ENCODE measurements around the gene ST3GAL3. TPM values are rescaled to one million over a fixed set of nuclear protein-coding genes. Genes with fewer than 3 reads are reported as not detected.

The ST3GAL3 gene
- total and polyA plus RNA-seq, 2 donors (not counting 3 experiments of a cell fraction or from before 2014, with no cell fraction given): 14.3 to 35.8 TPM

DNA sequence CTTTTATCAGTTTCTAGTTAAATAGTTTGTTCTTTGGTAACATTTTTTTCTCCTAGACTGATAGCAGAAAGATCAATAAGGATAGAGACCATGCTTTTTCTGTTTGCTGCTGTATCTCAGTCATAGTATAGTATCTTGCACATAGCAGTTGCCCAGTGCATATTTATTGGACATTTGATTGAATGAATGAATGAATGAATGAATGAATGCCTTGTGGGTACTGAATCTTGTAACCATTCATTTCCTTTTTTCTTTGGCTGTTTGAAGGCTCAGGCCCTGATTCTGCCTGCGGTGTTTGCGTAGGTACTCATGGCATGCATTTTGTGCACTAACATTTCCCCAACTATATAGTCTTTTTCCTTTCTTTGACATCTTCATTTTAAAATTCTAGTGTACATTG is 83.9 kb downstream of the ST3GAL3 start:
- Histone ChIP-seq H3K27me3 (ENCODE audit: control insufficient read depth in 2 of 2, insufficient read depth in 2 of 2, low read length in 2 of 2) (no peaks in the 10 kb centered on the region), H3K27ac (ENCODE audit: insufficient read depth, low read depth, low read length) (no peak overlapping the region), H3K36me3 (ENCODE audit: control insufficient read depth in 2 of 2, extremely low read depth in 1 of 2, insufficient read depth in 2 of 2, low read length in 2 of 2) (no peaks in the 10 kb centered on the region), H4K20me1 (replicated peaks; ENCODE audit: control insufficient read depth, extremely low read depth, insufficient read depth, low read length) (no peaks in the 10 kb centered on the region), H3K4me3 (replicated peaks in 1 of 3; ENCODE audit: insufficient read depth in 1 of 3, low read depth in 1 of 3, low read length in 3 of 3) (no peak overlapping the region), H3K9ac (replicated peaks; ENCODE audit: extremely low read depth, insufficient read depth, low read length) (no peak overlapping the region), H3K9me3 (replicated peaks; ENCODE audit: control insufficient read depth, insufficient read depth, low read length) (no peaks in the 10 kb centered on the region), H3K9me1 (replicated peaks; ENCODE audit: control insufficient read depth, extremely low read depth, insufficient read depth, low read length) (no peaks in the 10 kb centered on the region), H2AFZ (ENCODE audit: low read depth, low read length) (no peak overlapping the region), H3K4me2 (ENCODE audit: insufficient read depth, low read length) (no peak overlapping the region), H3K4me1 (ENCODE audit: control insufficient read depth, extremely low read depth, insufficient read depth, low read length) (peaks cover 6% of the 10 kb centered on the region), H3K79me2 (ENCODE audit: control insufficient read depth, insufficient read depth, low read length) (no peaks in the 10 kb centered on the region)
- dilution Hi-C loops (cut with MboI; ENCODE audit: extremely low pct_ligation_motif_present, low sequenced_read_pairs): no loop called here
- intact Hi-C loops (cut with micrococcal nuclease): no loop called here
- no TSS peak for BruUV-seq (replicated peaks)
- CTCF ChIA-PET: no interaction called here
- FAIRE-seq: no peak
- TF ChIP-seq POLR2A (IDR thresholded peaks at IDR 0.05; ENCODE audit: low read depth, low read length): no peak
- TF ChIP-seq FOS (IDR thresholded peaks at IDR 0.05; ENCODE audit: borderline replicate concordance, insufficient read depth, low read length): no peak
- no peak for TF ChIP-seq POLR2AphosphoS5 (IDR thresholded peaks at IDR 0.05; ENCODE audit: insufficient read depth, low read depth, low read length)
- no peak for DNase-seq (ENCODE audit: low read depth, low spot score)
- POLR2A ChIA-PET: no interaction called here

DNA sequence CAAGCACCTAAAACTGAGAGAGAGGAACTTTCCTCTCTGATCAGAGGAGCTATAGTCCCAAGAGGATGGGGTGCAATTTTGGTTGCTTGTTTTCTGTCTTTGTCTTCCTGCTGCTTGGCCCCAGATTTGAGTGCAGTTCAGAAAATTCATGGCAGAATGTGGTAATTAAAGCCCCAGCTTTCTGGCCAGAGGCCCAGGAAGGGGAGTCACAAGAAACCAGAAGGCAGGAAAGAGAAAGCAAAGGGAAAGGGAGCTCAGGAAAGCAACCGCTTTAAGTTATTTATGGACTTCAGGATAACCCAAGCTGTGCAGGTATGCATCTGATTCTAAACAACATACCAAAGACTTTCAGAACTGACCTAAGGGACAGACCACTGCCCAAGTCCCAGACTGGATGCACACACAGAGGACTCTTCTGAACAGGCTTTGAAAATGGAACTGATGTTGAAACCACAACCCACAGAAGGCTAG is 88.8 kb downstream of the ST3GAL3 start:
- Histone ChIP-seq H3K9me1 (replicated peaks; ENCODE audit: control insufficient read depth, extremely low read depth, insufficient read depth, low read length) (no peaks in the 10 kb centered on the region), H4K20me1 (replicated peaks; ENCODE audit: control insufficient read depth, extremely low read depth, insufficient read depth, low read length) (no peaks in the 10 kb centered on the region), H3K4me3 (replicated peaks in 1 of 3; ENCODE audit: insufficient read depth in 1 of 3, low read depth in 1 of 3, low read length in 3 of 3) (no peak overlapping the region), H2AFZ (ENCODE audit: low read depth, low read length) (no peak overlapping the region), H3K4me2 (ENCODE audit: insufficient read depth, low read length) (no peak overlapping the region), H3K79me2 (ENCODE audit: control insufficient read depth, insufficient read depth, low read length) (no peaks in the 10 kb centered on the region), H3K9ac (replicated peaks; ENCODE audit: extremely low read depth, insufficient read depth, low read length) (no peak overlapping the region), H3K27me3 (ENCODE audit: control insufficient read depth in 2 of 2, insufficient read depth in 2 of 2, low read length in 2 of 2) (no peaks in the 10 kb centered on the region), H3K36me3 (ENCODE audit: control insufficient read depth in 2 of 2, extremely low read depth in 1 of 2, insufficient read depth in 2 of 2, low read length in 2 of 2) (no peaks in the 10 kb centered on the region), H3K27ac (ENCODE audit: insufficient read depth, low read depth, low read length) (no peak overlapping the region), H3K9me3 (replicated peaks; ENCODE audit: control insufficient read depth, insufficient read depth, low read length) (no peaks in the 10 kb centered on the region), H3K4me1 (ENCODE audit: control insufficient read depth, extremely low read depth, insufficient read depth, low read length) (no peaks in the 10 kb centered on the region)
- no TSS peak for BruUV-seq (replicated peaks)
- no peak for TF ChIP-seq GATA2 (IDR thresholded peaks at IDR 0.05; ENCODE audit: insufficient read depth, insufficient read length, low read depth, low read length)
- TF ChIP-seq POLR2AphosphoS5 (IDR thresholded peaks at IDR 0.05; ENCODE audit: insufficient read depth, low read depth, low read length): no peak
- TF ChIP-seq MYC (IDR thresholded peaks at IDR 0.05; ENCODE audit: low read depth, low read length): no peak
- TF ChIP-seq, protein P1, sequence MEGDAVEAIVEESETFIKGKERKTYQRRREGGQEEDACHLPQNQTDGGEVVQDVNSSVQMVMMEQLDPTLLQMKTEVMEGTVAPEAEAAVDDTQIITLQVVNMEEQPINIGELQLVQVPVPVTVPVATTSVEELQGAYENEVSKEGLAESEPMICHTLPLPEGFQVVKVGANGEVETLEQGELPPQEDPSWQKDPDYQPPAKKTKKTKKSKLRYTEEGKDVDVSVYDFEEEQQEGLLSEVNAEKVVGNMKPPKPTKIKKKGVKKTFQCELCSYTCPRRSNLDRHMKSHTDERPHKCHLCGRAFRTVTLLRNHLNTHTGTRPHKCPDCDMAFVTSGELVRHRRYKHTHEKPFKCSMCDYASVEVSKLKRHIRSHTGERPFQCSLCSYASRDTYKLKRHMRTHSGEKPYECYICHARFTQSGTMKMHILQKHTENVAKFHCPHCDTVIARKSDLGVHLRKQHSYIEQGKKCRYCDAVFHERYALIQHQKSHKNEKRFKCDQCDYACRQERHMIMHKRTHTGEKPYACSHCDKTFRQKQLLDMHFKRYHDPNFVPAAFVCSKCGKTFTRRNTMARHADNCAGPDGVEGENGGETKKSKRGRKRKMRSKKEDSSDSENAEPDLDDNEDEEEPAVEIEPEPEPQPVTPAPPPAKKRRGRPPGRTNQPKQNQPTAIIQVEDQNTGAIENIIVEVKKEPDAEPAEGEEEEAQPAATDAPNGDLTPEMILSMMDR (IDR thresholded peaks at IDR 0.05; ENCODE audit: extremely low read depth in 1 of 2, insufficient read depth in 1 of 2, low read depth in 1 of 2, low read length in 2 of 2): no peak
- no peak for TF ChIP-seq EZH2 (IDR thresholded peaks at IDR 0.05; ENCODE audit: borderline replicate concordance, low read depth, low read length, severe bottlenecking)
- TF ChIP-seq, protein P2, sequence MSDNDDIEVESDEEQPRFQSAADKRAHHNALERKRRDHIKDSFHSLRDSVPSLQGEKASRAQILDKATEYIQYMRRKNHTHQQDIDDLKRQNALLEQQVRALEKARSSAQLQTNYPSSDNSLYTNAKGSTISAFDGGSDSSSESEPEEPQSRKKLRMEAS (IDR thresholded peaks at IDR 0.05; ENCODE audit: insufficient read depth, insufficient read length): no peak
- no peak for FAIRE-seq
- POLR2A ChIA-PET: no interaction called here
- DNase-seq (ENCODE audit: low read depth, low spot score): no peak
- dilution Hi-C loops (cut with MboI; ENCODE audit: extremely low pct_ligation_motif_present, low sequenced_read_pairs): no loop called here
- intact Hi-C loops (cut with micrococcal nuclease): no loop called here
- CTCF ChIA-PET: interaction anchor here (0.9 to 3.0 kb wide), 5 partner anchors 10 to 139 kb away, joined by 3 to 11 read pairs (median 4); no protein-coding TSS in a partner anchor
